GM10266 (cell line): ENCODE measurements around the gene ARL13A.
"Not testable (repeated sequence)": the region's sequence is repeated elsewhere in the genome, so short reads cannot be mapped to it uniquely, and the experiment has no call there.

Source experiments
- DNase-seq: peaks from one replicate; pipeline ENCODE4 v3.0.0; 2012; ENCODE audit errors: extremely low spot score
- CTCF ChIP-seq: IDR thresholded peaks from 2 replicates; pipeline ENCODE4 v1.5.1; 2012; ENCODE audit warnings: mild to moderate bottlenecking, low read depth; ENCODE audit not compliant: control insufficient read depth, insufficient read depth; ENCODE audit errors: missing control alignments

Gene ARL13A

GRCh38 chrX:100969936-100970335 is 428 bp downstream of the ARL13A start:
- DNase-seq, result no peak
- TF ChIP-seq CTCF, result no peak

GRCh38 chrX:100973411-100973810 is 3.9 kb downstream of the ARL13A start:
- DNase-seq, result no peak
- TF ChIP-seq CTCF, result no peak

- no peak for TF ChIP-seq CTCF
- no peak for DNase-seq
Observed at GRCh38 chrX:100975212-100975611, 5.7 kb downstream of the ARL13A start.

GRCh38 chrX:100976211-100976610 is 6.7 kb downstream of the ARL13A start:
- no peak for DNase-seq
- no peak for TF ChIP-seq CTCF

- DNase-seq, result no peak
- no peak for TF ChIP-seq CTCF
Observed at GRCh38 chrX:100979881-100980607, 10.5 kb downstream of the ARL13A start.

GRCh38 chrX:100980608-100981497 is 11.3 kb downstream of the ARL13A start:
- no peak for DNase-seq
- no peak for TF ChIP-seq CTCF

GRCh38 chrX:100981498-100981845 is 12.0 kb downstream of the ARL13A start:
- DNase-seq, result not testable (repeated sequence)

- no peak for TF ChIP-seq CTCF
Observed at GRCh38 chrX:100984818-100985217, 15.3 kb downstream of the ARL13A start.

More at GRCh38 chrX:100984818-100985217, 15.3 kb downstream of the ARL13A start:
- no peak for DNase-seq
